Activated naive CD8-positive, alpha-beta T cell treated with anti-CD3 and anti-CD28 coated beads, Interleukin-2, amount 50 U/mL, for 24 hours (primary cell): Measurements from ENCODE around the gene POU6F1.

Experiments used
- ATAC-seq: fragments of 150-1000 bp; cut with Tn5 transposase; one replicate; pipeline ENCODE4 v1.10.0; 2021
- DNase-seq: peaks from one replicate; pipeline ENCODE4 v3.0.0; 2021
- H3K27ac Mint-ChIP-seq: one replicate; pipeline ENCODE4 v1.8.0; 2021; ENCODE audit warnings: mild to moderate bottlenecking, mixed read lengths
- H3K27me3 Mint-ChIP-seq: one replicate; pipeline ENCODE4 v1.8.0; 2021; ENCODE audit warnings: mixed read lengths
- H3K36me3 Mint-ChIP-seq: one replicate; pipeline ENCODE4 v1.8.0; 2021; ENCODE audit warnings: low read depth, mixed read lengths
- H3K4me1 Mint-ChIP-seq: one replicate; pipeline ENCODE4 v1.8.0; 2021; ENCODE audit warnings: mixed read lengths
- H3K4me3 Mint-ChIP-seq: one replicate; pipeline ENCODE4 v1.8.0; 2021; ENCODE audit warnings: mild to moderate bottlenecking, moderate library complexity, mixed read lengths
- H3K9me3 Mint-ChIP-seq: one replicate; pipeline ENCODE4 v1.8.0; 2021; ENCODE audit warnings: mixed read lengths

The POU6F1 gene

GRCh38 chr12:51217133-51217967, 512 bp downstream of the POU6F1 start:
- peak overlapping the region; percentile 90 for H3K27ac Mint-ChIP-seq
- peak; percentile 62 for DNase-seq

GRCh38 chr12:51216642-51217041, 1.2 kb downstream of the POU6F1 start:
- DNase-seq = no peak
- Mint-ChIP-seq H3K36me3 (no peaks in the 10 kb centered on the region), H3K27me3 (no peaks in the 10 kb centered on the region), H3K4me1 (peaks cover 16% of the 10 kb centered on the region), H3K27ac (peak overlapping the region; percentile 17), H3K9me3 (no peaks in the 10 kb centered on the region), H3K4me3 (peak overlapping the region; percentile 60)
- ATAC-seq = no peak

More at GRCh38 chr12:51217133-51217967, 512 bp downstream of the POU6F1 start:
- peak overlapping the region; percentile 83 for H3K4me3 Mint-ChIP-seq
- no peaks in the 10 kb centered on the region for H3K36me3 Mint-ChIP-seq
- peaks cover 16% of the 10 kb centered on the region for H3K4me1 Mint-ChIP-seq
- no peaks in the 10 kb centered on the region for H3K9me3 Mint-ChIP-seq
- no peaks in the 10 kb centered on the region for H3K27me3 Mint-ChIP-seq
- ATAC-seq = peak; percentile 39

- no peak for ATAC-seq
- H3K4me1 Mint-ChIP-seq = peaks cover 16% of the 10 kb centered on the region
- H3K36me3 Mint-ChIP-seq = no peaks in the 10 kb centered on the region
- H3K27me3 Mint-ChIP-seq = no peaks in the 10 kb centered on the region
- no peak overlapping the region for H3K27ac Mint-ChIP-seq
- H3K4me3 Mint-ChIP-seq = no peak overlapping the region
- no peaks in the 10 kb centered on the region for H3K9me3 Mint-ChIP-seq
- no peak for DNase-seq
Measured at GRCh38 chr12:51214895-51215294, 3.0 kb downstream of the POU6F1 start.

- no peaks in the 10 kb centered on the region for H3K4me1 Mint-ChIP-seq
- no peaks in the 10 kb centered on the region for H3K27me3 Mint-ChIP-seq
- H3K4me3 Mint-ChIP-seq = no peak overlapping the region
- DNase-seq (no peak), ATAC-seq (no peak)
- no peaks in the 10 kb centered on the region for H3K36me3 Mint-ChIP-seq
- no peaks in the 10 kb centered on the region for H3K9me3 Mint-ChIP-seq
- H3K27ac Mint-ChIP-seq = no peak overlapping the region
Measured at GRCh38 chr12:51210690-51211395, 7.0 kb downstream of the POU6F1 start.

- Mint-ChIP-seq H3K4me1 (no peaks in the 10 kb centered on the region), H3K27me3 (no peaks in the 10 kb centered on the region), H3K27ac (no peak overlapping the region), H3K9me3 (no peaks in the 10 kb centered on the region), H3K4me3 (no peak overlapping the region), H3K36me3 (no peaks in the 10 kb centered on the region)
- no peak for ATAC-seq
- DNase-seq = no peak
Measured at GRCh38 chr12:51209259-51209658, 8.6 kb downstream of the POU6F1 start.

- no peaks in the 10 kb centered on the region for H3K27me3 Mint-ChIP-seq
- ATAC-seq (no peak), DNase-seq (no peak)
- H3K4me3 Mint-ChIP-seq = no peak overlapping the region
- H3K9me3 Mint-ChIP-seq = no peaks in the 10 kb centered on the region
- H3K4me1 Mint-ChIP-seq = peaks cover under 1% of the 10 kb centered on the region
- H3K36me3 Mint-ChIP-seq = no peaks in the 10 kb centered on the region
- no peak overlapping the region for H3K27ac Mint-ChIP-seq
Measured at GRCh38 chr12:51208016-51208660, 9.7 kb downstream of the POU6F1 start.

GRCh38 chr12:51205350-51205749, 12.5 kb downstream of the POU6F1 start:
- ATAC-seq = no peak
- H3K4me1 Mint-ChIP-seq = peaks cover 3% of the 10 kb centered on the region
- peak overlapping the region; percentile 39 for H3K27ac Mint-ChIP-seq
- H3K27me3 Mint-ChIP-seq = no peaks in the 10 kb centered on the region
- no peaks in the 10 kb centered on the region for H3K36me3 Mint-ChIP-seq
- no peaks in the 10 kb centered on the region for H3K9me3 Mint-ChIP-seq
- no peak for DNase-seq
- no peak overlapping the region for H3K4me3 Mint-ChIP-seq

GRCh38 chr12:51202718-51203117, 15.1 kb downstream of the POU6F1 start:
- Mint-ChIP-seq H3K36me3 (no peaks in the 10 kb centered on the region), H3K27me3 (no peaks in the 10 kb centered on the region), H3K4me3 (no peak overlapping the region), H3K27ac (peak overlapping the region; percentile 7), H3K9me3 (no peaks in the 10 kb centered on the region), H3K4me1 (peaks cover 3% of the 10 kb centered on the region)
- ATAC-seq = no peak
- DNase-seq = no peak

- Mint-ChIP-seq H3K4me3 (no peak overlapping the region), H3K9me3 (no peaks in the 10 kb centered on the region), H3K36me3 (no peaks in the 10 kb centered on the region), H3K4me1 (peaks cover 3% of the 10 kb centered on the region), H3K27ac (no peak overlapping the region), H3K27me3 (no peaks in the 10 kb centered on the region)
- ATAC-seq (no peak), DNase-seq (no peak)
Measured at GRCh38 chr12:51200806-51201205, 17.1 kb downstream of the POU6F1 start.

- no peak for DNase-seq
- ATAC-seq = no peak
- Mint-ChIP-seq H3K27ac (no peak overlapping the region), H3K4me3 (no peak overlapping the region), H3K4me1 (peaks cover 3% of the 10 kb centered on the region), H3K27me3 (no peaks in the 10 kb centered on the region), H3K9me3 (no peaks in the 10 kb centered on the region), H3K36me3 (no peaks in the 10 kb centered on the region)
Measured at GRCh38 chr12:51200156-51200555, 17.7 kb downstream of the POU6F1 start.

- Mint-ChIP-seq H3K4me1 (peaks cover 3% of the 10 kb centered on the region), H3K9me3 (no peaks in the 10 kb centered on the region), H3K27me3 (no peaks in the 10 kb centered on the region), H3K4me3 (no peak overlapping the region), H3K27ac (no peak overlapping the region), H3K36me3 (no peaks in the 10 kb centered on the region)
- no peak for ATAC-seq
- no peak for DNase-seq
Measured at GRCh38 chr12:51199366-51199945, 18.4 kb downstream of the POU6F1 start.

GRCh38 chr12:51198568-51199365, 19.1 kb downstream of the POU6F1 start:
- Mint-ChIP-seq H3K4me1 (peaks cover 3% of the 10 kb centered on the region), H3K9me3 (no peaks in the 10 kb centered on the region), H3K27me3 (no peaks in the 10 kb centered on the region), H3K4me3 (no peak overlapping the region), H3K27ac (no peak overlapping the region), H3K36me3 (no peaks in the 10 kb centered on the region)
- ATAC-seq (no peak), DNase-seq (no peak)

GRCh38 chr12:51197736-51198567, 19.9 kb downstream of the POU6F1 start:
- no peaks in the 10 kb centered on the region for H3K36me3 Mint-ChIP-seq
- ATAC-seq (no peak), DNase-seq (no peak)
- no peak overlapping the region for H3K27ac Mint-ChIP-seq
- H3K4me1 Mint-ChIP-seq = peaks cover under 1% of the 10 kb centered on the region
- H3K9me3 Mint-ChIP-seq = no peaks in the 10 kb centered on the region
- H3K27me3 Mint-ChIP-seq = no peaks in the 10 kb centered on the region
- no peak overlapping the region for H3K4me3 Mint-ChIP-seq
